GM13976 (cell line): ENCODE data around the gene FIG4.

Source experiments
- DNase-seq: peaks from one replicate; pipeline ENCODE4 v3.0.0; 2012; ENCODE audit warnings: low spot score
- in situ Hi-C: fragments of 300-500 bp; cut with MboI; formaldehyde crosslinking; loops from one replicate; pipeline ENCODE4 v1.12.0; 2022; ENCODE audit warnings: low sequenced_read_pairs, mixed read lengths, inconsistent platforms; ENCODE audit not compliant: unreplicated experiment
- TF ChIP-seq, protein P1 (sequence below): IDR thresholded peaks from 2 replicates; pipeline ENCODE4 v1.5.1; 2012; ENCODE audit warnings: borderline replicate concordance, mild to moderate bottlenecking; ENCODE audit not compliant: insufficient read depth; ENCODE audit errors: extremely low read depth, missing control alignments, control extremely low read depth

FIG4 gene

DNA sequence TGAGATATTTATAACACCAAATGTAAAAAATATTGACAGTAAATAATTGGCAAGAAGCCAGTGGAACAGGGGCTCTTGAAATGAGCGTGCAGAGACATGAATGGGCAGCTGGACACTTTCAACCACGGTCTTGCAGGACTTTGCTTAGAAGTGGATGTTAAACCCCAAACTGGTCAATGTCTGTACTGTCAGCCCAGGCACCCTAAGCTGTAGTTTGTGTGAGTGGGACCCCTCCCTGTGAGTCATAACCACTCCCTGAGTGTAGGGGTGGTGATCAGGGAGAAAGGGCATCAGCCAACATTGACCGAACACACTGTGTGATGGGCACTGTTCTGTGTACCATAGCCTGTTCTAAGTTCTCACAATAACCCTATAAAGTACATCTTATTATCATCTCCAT lies 108.6 kb downstream of the FIG4 start:
- in situ Hi-C loops: no loop called here
- DNase-seq: no peak
- TF ChIP-seq, protein P1, sequence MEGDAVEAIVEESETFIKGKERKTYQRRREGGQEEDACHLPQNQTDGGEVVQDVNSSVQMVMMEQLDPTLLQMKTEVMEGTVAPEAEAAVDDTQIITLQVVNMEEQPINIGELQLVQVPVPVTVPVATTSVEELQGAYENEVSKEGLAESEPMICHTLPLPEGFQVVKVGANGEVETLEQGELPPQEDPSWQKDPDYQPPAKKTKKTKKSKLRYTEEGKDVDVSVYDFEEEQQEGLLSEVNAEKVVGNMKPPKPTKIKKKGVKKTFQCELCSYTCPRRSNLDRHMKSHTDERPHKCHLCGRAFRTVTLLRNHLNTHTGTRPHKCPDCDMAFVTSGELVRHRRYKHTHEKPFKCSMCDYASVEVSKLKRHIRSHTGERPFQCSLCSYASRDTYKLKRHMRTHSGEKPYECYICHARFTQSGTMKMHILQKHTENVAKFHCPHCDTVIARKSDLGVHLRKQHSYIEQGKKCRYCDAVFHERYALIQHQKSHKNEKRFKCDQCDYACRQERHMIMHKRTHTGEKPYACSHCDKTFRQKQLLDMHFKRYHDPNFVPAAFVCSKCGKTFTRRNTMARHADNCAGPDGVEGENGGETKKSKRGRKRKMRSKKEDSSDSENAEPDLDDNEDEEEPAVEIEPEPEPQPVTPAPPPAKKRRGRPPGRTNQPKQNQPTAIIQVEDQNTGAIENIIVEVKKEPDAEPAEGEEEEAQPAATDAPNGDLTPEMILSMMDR: no peak

DNA sequence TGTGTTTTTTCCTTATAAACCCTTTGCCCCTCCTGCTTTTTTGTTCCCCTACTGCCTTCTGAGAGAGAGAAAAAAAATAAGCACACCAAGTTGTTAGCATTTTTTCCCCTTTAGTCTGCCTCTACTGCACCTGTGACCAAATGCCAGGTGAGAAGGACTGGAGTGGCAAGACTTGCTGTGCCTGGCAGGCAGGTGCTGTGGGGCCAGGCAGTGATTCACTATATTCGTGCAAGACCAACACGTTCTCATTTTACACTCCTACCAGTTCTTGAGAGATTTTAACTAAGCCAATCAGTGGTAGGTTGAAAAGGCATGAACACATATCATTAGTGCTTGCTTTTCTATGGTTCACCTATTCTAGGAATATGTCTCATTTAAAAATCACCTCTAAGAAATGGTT lies 109.7 kb downstream of the FIG4 start:
- TF ChIP-seq, protein P1: no peak
- in situ Hi-C loops: no loop called here
- no peak for DNase-seq

DNA sequence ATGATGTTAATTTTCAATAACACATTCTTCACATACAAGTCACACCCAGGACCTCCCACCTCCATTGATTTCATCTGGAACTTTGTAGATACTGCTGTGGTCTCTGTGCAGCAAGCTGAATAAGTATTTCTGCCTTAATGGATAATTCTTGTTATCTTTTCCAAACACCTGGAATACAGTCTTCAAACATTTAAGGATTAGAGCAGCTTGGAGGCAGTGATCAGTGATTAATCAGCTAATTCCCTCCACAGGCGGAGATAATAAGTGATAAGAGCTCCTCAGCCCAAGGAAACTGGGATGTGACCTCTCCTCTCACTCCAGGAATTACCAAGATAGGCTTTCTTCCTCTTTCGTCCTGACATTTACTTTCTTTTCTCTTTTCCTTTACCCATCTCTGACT lies 110.7 kb downstream of the FIG4 start:
- DNase-seq: no peak

DNA sequence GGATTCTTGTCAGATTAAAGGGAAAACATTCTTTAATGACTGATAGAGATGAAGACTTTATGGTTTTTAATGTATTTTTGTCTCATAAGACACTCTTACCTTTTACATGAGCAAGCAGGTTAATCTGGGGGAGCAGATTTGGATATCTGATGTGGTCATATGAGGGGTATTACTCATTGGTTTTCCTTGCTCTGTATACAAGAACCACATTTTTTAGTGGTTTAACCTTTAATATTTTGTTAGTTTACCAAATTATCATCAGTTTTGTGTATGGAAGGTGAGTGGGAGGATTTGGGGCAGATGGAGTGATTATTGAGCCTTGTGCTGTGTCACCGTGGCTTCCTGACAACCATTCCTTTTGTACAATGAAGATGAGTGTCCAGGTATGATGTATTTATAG lies 112.9 kb downstream of the FIG4 start:
- DNase-seq: no peak
- in situ Hi-C loops: no loop called here

More for the DNA sequence above, 110.7 kb downstream of the FIG4 start:
- TF ChIP-seq, protein P1: no peak
- in situ Hi-C loops: no loop called here

DNA sequence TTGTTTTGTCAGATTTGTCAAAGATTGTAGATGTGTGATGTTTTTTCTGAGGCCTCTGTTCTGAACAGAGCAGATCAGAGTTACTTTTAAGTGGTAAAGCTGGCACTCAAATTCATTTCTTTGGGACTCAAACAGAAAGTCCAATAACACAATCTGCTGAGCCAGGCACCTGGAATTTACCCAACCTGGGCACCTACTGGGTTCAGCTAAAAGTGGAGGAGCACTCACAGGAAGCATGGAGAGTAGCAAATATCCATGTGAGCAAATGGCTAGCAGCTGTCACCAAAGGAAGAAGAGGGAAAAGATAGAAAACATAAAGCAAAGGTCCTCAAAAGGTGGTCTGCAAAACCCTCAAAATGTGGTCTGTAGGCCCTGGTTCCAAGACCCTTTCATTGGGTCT lies 116.8 kb downstream of the FIG4 start:
- TF ChIP-seq, protein P1: no peak
- in situ Hi-C loops: no loop called here
- DNase-seq: no peak

More for the DNA sequence above, 112.9 kb downstream of the FIG4 start:
- TF ChIP-seq, protein P1: no peak

DNA sequence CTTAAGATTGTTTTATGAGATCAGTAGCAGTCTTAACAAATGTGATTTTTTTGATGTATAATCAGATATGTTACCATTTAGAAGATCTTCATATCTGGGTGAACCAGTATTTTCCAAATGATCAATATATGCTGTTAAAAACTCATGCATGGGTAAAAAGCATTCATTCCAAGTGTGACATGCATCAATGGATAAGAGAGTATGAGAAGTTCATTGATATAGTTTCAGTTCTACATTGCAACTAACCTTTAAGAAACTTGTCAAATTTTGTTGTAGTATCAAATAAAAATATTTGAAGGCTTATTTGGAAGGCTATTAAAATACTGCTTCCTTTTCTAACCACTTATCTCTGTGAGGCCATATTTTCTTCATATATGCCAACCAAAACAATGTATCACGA lies 117.7 kb downstream of the FIG4 start:
- DNase-seq: no peak
- in situ Hi-C loops: no loop called here
- TF ChIP-seq, protein P1: no peak

DNA sequence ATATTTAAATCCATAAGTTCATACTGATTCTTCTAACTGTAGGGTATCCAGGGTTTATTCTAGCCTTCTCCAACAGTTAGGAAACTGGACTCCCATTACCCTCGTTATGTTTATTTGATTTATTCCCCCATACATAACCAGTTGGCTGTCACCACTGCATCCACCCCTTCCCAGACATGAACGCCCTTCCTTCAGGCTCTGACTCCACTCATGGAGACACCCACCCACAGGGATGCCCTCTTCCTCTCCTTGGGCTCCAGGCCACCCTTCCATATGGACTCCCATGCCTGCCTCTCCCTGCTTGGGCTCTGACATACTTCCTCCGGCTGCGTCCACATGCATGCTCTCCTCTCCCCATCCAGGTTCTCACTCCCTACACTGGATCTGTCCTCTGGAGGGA lies 124.0 kb downstream of the FIG4 start:
- DNase-seq: no peak
- in situ Hi-C loops: no loop called here
- TF ChIP-seq, protein P1: no peak
